ENCODE data around the gene APOM.

The APOM gene

GRCh38 chr6:31620586-31621319 is 34.9 kb upstream of the APOM start, which contains the start of gene PRRC2A (continued):
- TF ChIP-seq, protein P1, sequence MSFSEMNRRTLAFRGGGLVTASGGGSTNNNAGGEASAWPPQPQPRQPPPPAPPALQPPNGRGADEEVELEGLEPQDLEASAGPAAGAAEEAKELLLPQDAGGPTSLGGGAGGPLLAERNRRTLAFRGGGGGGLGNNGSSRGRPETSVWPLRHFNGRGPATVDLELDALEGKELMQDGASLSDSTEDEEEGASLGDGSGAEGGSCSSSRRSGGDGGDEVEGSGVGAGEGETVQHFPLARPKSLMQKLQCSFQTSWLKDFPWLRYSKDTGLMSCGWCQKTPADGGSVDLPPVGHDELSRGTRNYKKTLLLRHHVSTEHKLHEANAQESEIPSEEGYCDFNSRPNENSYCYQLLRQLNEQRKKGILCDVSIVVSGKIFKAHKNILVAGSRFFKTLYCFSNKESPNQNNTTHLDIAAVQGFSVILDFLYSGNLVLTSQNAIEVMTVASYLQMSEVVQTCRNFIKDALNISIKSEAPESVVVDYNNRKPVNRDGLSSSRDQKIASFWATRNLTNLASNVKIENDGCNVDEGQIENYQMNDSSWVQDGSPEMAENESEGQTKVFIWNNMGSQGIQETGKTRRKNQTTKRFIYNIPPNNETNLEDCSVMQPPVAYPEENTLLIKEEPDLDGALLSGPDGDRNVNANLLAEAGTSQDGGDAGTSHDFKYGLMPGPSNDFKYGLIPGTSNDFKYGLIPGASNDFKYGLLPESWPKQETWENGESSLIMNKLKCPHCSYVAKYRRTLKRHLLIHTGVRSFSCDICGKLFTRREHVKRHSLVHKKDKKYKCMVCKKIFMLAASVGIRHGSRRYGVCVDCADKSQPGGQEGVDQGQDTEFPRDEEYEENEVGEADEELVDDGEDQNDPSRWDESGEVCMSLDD (tag by site-specific recombination; IDR thresholded peaks at IDR 0.05): peak; percentile 97
- TF ChIP-seq ZNF488 (tag by site-specific recombination; IDR thresholded peaks at IDR 0.05) (peak; percentile 51; the same call in 1 of the 2 replicates), ZNF138 (tag by site-specific recombination; IDR thresholded peaks at IDR 0.05; ENCODE audit: borderline replicate concordance) (no peak), ZNF623 (tag by site-specific recombination; IDR thresholded peaks at IDR 0.05) (peak; percentile 46; the same call in 1 of the 2 replicates), ZBTB17 (tag by site-specific recombination; IDR thresholded peaks at IDR 0.05) (no peak), ZNF658 (tag by site-specific recombination; IDR thresholded peaks at IDR 0.05) (no peak), ZNF37A (tag by site-specific recombination; IDR thresholded peaks at IDR 0.05) (no peak), ZNF121 (tag by site-specific recombination; IDR thresholded peaks at IDR 0.05) (0 out of 2 replicates have a peak, but pooled peaks have one; percentile 77), BCL6B (tag by site-specific recombination; IDR thresholded peaks at IDR 0.05) (no peak), ZNF280C (tag by site-specific recombination; IDR thresholded peaks at IDR 0.05) (no peak), ZSCAN5A (tag by site-specific recombination; IDR thresholded peaks at IDR 0.05) (peak; percentile 83; the same call in 1 of the 2 replicates), ZNF624 (tag by site-specific recombination; IDR thresholded peaks at IDR 0.05) (no peak), ZNF529 (tag by site-specific recombination; IDR thresholded peaks at IDR 0.05; ENCODE audit: insufficient replicate concordance) (no peak), BCL11B (tag by site-specific recombination; IDR thresholded peaks at IDR 0.05; ENCODE audit: low read depth) (peak; percentile 34; the same call in 1 of the 2 replicates), GLIS2 (tag by site-specific recombination; IDR thresholded peaks at IDR 0.05) (peak; percentile 94), ZNF2 (tag by site-specific recombination; IDR thresholded peaks at IDR 0.05) (peak; percentile 69; the same call in 1 of the 2 replicates), ZBTB6 (tag by site-specific recombination; IDR thresholded peaks at IDR 0.05) (0 out of 2 replicates have a peak, but pooled peaks have one; percentile 11), ZSCAN30 (tag by site-specific recombination; IDR thresholded peaks at IDR 0.05) (peak; percentile 94), ZNF530 (tag by site-specific recombination; IDR thresholded peaks at IDR 0.05; ENCODE audit: low read depth) (no peak), SP2 (tag by site-specific recombination; IDR thresholded peaks at IDR 0.05) (peak; percentile 5; the same call in 1 of the 2 replicates), ZNF335 (tag by site-specific recombination; conservative IDR thresholded peaks at IDR 0.05) (no peak; the same call in 1 of the 2 replicates), ZBTB48 (tag by site-specific recombination; IDR thresholded peaks at IDR 0.05) (peak; percentile 69; the same call in 1 of the 2 replicates)
- TF ChIP-seq, protein P2, sequence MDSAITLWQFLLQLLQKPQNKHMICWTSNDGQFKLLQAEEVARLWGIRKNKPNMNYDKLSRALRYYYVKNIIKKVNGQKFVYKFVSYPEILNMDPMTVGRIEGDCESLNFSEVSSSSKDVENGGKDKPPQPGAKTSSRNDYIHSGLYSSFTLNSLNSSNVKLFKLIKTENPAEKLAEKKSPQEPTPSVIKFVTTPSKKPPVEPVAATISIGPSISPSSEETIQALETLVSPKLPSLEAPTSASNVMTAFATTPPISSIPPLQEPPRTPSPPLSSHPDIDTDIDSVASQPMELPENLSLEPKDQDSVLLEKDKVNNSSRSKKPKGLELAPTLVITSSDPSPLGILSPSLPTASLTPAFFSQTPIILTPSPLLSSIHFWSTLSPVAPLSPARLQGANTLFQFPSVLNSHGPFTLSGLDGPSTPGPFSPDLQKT (IDR thresholded peaks at IDR 0.05; ENCODE audit: borderline replicate concordance, low read depth, low read length): no peak
- TF ChIP-seq, protein P3, sequence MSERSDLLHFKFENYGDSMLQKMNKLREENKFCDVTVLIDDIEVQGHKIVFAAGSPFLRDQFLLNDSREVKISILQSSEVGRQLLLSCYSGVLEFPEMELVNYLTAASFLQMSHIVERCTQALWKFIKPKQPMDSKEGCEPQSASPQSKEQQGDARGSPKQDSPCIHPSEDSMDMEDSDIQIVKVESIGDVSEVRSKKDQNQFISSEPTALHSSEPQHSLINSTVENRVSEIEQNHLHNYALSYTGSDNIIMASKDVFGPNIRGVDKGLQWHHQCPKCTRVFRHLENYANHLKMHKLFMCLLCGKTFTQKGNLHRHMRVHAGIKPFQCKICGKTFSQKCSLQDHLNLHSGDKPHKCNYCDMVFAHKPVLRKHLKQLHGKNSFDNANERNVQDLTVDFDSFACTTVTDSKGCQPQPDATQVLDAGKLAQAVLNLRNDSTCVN (tag by site-specific recombination; optimal IDR thresholded peaks at IDR 0.05): peak; percentile 71

Measured in HEK293 (cell line).